OCI-LY1 (cell line): Measurements from ENCODE around the gene PKIB.

Experiments
- EZH2 ChIP-seq: fragments of 200-600 bp; sonication (generic), shearing (Covaris generic); IDR thresholded peaks from 2 replicates; pipeline ENCODE4 v1.8.0; 2017; ENCODE audit warnings: borderline replicate concordance, mixed run types, mild to moderate bottlenecking, antibody characterized with exemption, low read length, moderate library complexity, mixed read lengths
- TF ChIP-seq, protein P1 (sequence below): fragments of 200-600 bp; sonication (generic), shearing (Covaris generic); IDR thresholded peaks from 2 replicates; pipeline ENCODE4 v1.5.1; 2017; ENCODE audit warnings: mild to moderate bottlenecking, antibody characterized with exemption, low read length, moderate library complexity, mixed read lengths

DNA sequence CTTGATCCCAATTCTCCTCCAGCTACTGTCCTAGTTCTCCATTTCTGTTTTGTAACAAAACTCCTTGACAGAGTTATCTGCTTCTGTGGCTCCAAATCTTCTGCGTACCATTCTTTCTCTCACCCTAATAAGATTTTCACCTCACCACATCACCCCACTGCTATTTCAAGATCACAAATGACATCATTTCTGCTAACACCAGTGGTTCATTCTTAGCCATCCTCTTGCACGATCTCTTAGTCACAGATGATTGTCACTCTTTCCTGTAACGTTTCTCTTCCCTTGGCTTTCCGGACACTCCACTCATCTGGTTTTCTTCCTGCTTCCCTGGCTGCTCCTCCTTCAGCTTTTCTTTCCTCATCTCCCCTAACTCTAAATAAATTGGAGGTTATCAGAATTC is 112.5 kb downstream of the PKIB start:
- TF ChIP-seq, protein P1, sequence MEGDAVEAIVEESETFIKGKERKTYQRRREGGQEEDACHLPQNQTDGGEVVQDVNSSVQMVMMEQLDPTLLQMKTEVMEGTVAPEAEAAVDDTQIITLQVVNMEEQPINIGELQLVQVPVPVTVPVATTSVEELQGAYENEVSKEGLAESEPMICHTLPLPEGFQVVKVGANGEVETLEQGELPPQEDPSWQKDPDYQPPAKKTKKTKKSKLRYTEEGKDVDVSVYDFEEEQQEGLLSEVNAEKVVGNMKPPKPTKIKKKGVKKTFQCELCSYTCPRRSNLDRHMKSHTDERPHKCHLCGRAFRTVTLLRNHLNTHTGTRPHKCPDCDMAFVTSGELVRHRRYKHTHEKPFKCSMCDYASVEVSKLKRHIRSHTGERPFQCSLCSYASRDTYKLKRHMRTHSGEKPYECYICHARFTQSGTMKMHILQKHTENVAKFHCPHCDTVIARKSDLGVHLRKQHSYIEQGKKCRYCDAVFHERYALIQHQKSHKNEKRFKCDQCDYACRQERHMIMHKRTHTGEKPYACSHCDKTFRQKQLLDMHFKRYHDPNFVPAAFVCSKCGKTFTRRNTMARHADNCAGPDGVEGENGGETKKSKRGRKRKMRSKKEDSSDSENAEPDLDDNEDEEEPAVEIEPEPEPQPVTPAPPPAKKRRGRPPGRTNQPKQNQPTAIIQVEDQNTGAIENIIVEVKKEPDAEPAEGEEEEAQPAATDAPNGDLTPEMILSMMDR: no peak
- TF ChIP-seq EZH2: no peak
